NCI-H774 (cell line): ENCODE data around the gene FKBP1A.
A peak's percentile ranks its signal among the peaks of the same experiment; 100 is the strongest.

Experiments used
- DNase-seq: peaks from one replicate; lab custom pipeline; 2025; lab: John Stamatoyannopoulos, UW

FKBP1A gene

DNA sequence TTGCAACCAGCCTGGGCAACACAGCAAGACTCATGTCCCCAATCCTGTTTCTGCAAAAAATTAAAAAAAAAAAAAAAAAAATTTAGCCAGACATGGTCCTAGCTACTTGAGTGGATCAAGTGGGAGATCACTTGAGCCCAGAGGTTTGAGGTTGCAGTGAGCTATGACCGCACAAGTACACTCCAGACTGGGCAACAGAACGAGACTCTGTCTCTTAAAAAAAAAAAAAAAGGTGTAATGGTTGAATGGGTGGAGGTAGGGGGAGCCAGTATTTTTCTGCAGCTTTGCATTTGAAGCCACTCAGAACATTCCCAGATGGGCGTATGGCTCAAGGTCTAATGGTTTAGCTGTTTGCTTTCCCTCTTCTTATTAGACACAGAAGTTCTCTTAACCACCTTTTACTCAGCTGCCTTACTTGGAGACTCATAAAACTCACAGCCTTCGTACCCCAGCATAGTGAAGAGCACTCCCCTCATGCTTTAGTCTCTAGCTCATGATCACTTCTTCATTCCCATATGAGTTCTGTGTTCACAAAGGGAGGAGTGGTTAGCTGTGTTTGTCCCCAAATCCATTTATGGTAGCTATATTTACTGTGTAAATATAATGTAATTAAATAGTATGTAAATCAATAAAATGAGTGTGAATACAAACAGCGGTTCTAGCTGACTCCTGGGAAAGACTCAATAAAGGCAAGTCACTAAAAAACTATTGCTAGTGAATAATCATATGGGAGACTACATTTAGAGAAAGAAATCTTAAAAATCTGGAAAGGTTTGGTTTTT, 9.0 kb downstream of the FKBP1A start:
- DNase-seq: peak; percentile 71

DNA sequence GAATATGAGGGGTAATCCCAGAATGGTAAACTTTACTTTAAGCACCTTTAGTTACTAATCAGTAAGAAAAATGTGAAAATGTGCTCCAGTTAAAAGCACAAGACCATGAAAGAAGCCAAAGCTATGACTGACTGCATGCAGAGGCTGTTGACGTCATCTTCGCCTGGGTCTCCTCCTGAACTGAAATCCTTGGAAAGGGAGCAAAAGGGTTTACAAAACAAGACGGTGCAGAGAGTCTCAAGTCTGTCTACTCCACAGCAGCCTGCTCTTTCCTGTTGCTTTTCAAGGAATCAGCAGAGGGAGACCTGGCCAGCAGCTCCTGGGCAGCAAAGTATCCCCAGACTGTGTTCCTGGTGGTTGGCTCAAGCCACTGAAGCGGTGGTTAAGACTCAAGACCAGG, 10.2 kb downstream of the FKBP1A start:
- no peak for DNase-seq

- no peak for DNase-seq
Observed at GRCh38 chr20:1381753-1382591, 10.9 kb downstream of the FKBP1A start.

DNA sequence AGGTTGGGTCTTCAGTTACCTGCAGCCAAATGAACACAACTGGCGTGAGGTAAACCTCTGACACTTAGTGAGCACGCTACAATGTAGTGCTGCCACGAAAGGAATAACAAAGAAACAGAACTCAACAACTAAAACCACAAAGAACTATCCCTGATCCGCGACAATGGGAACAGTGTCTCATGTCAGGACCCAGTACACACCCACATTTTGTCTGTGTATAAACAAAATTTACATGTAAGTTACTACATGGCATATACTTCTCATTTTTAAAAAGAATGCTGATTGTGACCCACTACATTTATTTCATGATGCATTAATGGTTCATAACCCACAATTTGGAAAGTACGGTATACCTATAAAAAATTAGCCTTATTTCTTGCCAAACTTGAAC, 14.1 kb downstream of the FKBP1A start:
- DNase-seq: no peak

DNA sequence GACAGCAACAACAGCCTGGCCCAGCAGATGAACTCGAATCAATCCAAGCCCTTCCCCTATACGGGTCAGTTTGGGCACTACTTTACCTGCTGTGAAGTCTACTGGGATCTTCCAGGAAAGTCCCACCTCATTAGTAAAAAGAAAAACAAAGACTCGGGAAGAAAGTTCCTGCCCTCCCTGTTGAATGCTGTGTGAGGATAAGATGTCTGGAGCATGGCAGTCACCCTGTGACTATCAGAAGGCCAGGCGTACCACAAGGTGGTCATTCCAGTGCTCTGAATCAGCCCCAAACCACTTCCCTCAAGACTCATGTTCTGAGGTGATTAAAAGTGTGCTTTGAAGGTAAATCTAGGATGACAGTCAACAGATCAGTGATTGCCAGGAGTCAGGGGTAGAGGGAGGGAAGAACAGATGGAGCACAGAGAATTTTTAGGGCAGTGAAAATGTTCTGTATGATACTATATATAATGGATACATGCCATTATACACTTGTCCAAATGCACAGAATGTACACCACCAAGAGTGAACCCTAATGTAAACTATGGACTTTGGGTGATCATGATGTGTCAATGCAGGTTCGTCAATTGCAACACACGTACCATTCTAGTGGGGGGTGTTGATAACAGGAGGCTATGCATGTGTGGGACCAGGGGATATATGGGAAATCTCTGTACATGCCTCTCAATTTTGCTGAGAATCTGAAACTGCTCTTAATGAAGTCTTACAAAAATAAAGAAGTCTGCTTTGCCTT, 14.7 kb downstream of the FKBP1A start:
- DNase-seq: no peak

DNA sequence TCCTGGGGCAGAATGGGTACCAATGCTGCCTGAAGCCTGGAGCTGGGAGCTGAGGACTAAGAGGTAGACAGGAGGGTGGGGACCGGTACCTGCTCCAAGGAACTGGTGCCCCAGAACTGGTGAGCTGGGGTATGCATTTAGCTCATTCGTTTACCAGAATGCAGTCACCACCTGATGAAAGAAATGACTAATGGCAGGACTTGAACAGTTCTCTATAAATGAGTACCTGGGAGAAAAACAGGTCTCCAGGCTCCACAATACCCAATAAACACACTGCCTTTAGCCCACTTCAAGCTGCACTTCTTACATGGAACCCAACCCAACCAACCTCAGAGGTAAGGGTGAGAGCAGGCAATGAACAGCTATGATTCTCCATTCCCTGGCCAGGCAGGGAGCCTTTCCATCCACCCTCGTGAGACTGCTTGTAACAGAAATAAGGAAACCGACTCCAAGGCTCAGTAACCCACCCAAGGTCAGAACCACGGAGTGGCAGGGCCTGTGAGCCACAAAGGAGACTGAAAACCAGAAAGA, 15.4 kb downstream of the FKBP1A start:
- no peak for DNase-seq

DNA sequence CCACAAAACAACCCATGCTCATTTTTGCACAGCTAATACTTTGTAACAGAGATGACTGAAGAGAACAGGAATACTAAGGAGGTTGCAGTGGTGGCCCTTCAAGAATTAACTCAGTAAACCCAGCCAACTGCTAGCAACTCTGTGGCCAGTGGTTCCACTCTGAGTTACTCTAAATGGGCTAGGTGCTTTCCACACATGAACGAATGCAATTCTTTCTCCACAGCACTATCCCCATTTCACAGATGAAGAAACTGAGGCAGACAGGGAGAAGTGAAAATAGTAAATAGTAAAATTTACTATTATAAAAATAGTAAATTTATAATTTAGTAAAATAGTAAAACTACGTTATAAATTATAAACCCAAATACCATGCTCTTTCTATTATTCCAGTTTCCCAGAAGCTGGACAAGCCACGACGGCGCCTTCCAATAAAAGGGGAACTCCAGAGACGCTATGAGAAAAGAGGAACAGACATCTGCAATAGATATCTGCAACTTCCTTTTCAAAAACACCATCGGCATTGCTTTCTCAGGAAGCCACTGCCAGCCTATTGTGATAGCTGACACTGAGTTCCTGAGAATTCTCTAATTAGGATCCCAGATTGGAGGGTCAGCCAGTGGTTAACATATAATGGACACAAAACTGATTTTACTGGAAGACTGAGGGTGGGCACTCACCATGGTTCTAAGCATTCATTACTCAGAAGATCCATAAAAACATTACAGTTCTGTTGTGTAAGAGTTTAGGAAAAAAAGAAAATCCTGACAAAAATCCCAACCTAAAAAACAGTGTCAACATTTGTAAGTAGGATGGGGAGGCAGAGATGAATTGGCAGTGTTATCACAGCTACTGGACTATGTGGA, 16.2 kb downstream of the FKBP1A start:
- DNase-seq: no peak

DNA sequence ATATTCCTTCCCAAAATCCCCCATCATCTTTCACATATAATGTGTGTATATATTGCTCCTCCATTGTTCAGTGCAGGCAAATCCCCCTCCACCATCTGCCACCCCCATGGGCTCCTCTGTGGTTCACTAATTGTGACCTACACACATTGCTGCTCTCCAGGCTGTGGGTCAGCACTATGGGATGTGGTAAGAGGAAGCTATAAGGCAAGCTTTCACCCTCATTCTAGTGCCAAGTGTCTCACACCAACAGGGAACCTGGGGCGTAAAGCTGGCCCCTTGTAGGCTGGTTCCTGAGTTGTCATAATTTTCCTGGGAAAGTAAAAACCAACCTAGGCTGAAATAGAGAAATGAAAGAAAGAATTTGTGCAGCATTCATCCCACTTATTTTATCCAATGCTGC, 16.8 kb downstream of the FKBP1A start:
- DNase-seq: no peak

- no peak for DNase-seq
Observed at GRCh38 chr20:1375515-1375914, 17.3 kb downstream of the FKBP1A start.

DNA sequence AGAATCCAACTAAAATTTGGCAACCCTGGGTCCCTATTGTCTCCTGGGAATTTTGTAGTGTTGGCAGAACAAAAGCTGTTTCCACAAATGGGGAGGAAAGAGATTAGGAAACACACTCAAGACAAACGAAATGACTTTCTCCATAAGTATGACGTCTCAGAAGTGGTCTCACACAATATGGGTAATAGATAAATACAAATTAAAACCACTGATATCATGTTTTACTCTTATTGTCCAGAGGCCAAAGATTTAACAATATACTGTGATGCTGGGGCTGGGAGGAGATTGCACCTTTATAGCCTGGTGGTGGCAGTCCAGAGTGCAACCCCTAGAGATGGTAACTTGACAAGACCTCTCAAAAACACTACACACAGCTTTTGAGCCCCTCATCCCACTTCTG, 18.6 kb downstream of the FKBP1A start:
- DNase-seq: no peak

GRCh38 chr20:1373614-1374013, 19.2 kb downstream of the FKBP1A start:
- DNase-seq: no peak

DNA sequence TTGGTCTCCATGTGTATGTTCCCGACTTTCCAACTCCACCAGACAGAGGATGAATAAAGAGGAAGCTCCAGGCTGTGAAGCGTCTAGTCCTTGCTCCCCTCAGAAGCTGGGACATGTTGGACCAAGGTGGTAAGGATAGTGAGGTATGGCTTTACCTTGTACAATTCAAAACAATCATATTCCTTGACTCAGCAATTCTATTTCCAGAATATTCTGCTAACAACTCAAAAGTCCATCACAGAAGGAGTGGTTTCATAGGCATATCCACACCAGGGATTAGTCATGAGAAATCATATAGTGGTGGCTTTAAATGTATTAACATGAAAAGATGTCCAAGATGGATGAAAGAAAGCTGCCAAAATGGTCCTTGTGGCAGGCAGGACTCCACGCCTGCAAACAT, 19.8 kb downstream of the FKBP1A start:
- no peak for DNase-seq

DNA sequence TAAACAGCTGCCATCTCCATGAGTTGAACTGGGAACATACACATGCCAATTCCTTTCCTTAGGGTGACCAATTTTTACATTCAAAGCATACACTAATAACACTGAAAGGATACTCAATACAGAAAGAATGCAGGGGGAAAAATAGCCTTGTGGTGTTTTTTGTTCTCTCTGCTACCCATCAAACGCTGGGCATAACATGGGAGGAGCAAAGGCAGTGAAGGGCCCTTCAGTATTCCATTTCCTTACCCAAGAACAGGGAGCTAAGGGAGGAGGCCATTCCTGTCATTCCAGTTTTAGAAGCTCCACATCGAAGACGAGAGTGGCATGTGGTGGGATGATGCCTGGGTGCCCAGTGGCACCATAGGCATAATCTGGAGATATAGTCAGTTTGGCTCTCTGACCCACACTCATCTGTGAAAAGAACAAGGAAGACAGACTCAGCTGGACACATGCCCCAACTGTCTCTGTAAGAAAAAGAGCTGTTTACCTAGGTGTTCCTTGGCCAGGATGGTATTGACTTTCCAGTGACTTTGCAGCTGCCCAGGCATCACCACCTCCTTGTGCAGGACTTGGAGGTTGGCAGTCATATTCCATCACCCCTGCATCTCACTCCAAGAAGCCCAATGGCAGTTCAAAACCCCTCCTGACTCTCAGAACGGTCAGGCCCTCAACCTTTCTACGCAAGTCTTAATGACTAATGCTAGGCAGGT, 20.9 kb downstream of the FKBP1A start:
- DNase-seq: no peak

GRCh38 chr20:1371202-1371782, 21.6 kb downstream of the FKBP1A start:
- no peak for DNase-seq

DNA sequence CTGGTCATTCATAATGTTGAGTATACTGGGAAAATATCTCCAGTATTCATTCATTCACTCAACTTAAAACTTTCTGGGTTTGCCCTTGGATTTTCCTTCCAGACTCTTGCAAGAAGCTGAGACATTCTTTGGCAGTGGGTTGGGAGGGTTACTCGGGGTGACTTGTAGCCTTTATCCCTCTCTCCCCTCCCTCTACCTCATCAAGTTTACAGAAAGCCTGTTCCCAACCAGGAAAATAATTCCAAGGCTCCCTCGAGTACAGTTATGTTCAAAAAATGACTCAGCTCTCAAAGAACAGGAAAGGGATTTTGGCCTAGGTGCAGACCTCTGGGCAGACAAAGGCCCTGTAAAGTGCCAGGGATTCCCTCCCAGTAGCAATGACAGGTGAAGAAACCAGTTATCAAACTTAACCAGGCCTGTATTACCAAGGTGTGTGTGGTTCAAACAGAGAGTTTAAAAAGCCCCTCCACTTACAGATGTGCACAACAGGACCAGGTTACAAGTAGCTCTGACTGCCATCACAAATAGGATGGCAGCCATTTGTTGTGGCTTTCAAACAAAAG, 22.2 kb downstream of the FKBP1A start:
- no peak for DNase-seq

DNA sequence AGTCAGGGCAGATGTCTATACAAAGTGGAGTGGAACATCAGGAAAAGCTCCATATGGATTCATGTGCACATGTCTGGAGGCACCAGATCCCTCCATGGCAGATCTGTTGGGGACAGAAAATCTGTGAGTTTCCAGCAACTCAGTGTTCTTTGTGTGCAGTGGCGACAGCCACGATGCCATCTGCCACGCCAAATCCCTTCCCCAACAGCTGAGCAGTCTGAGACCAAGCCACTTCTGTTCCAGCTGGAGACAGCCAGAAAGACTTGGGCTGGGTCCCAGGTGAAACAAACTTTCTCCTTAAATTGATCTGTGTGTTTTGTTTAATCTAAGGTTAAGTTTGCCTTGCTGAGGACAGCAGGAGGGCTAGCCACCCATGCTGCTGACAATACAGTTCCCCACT, 22.9 kb downstream of the FKBP1A start:
- no peak for DNase-seq

DNA sequence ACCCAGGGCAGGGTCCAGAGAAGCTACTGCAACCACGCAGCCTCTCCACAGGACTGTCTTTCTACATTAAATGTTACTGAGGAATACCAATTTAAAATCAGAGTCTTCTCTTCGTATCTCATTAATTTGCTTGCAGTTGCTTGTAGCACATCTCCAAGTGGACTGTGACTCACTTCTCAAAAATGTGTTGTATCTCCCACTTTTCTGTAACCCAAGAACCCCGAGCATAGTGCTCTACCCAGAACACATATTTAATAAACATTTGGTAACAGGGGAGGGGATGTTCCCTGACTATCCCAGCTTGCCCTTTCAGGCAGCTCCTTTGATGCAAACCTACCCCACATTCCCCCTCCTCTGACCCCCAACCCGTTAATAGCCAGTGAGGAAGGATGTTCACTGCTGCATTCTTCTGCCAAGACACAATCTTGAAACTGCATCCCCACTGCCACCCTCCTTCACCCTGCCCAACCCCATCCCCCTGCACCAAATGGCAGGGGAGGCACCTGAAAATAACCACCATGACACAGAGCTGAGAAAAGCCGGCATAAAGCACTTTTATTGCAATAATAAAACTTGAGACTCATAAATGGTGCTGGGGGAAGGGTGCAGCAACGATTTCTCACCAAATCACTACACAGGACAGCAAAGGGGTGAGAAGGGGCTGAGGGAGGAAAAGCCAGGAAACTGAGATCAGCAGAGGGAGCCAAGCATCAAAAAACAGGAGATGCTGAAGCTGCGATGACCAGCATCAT, 24.2 kb downstream of the FKBP1A start:
- DNase-seq: no peak

GRCh38 chr20:1367479-1367878, 25.4 kb downstream of the FKBP1A start:
- DNase-seq: no peak

DNA sequence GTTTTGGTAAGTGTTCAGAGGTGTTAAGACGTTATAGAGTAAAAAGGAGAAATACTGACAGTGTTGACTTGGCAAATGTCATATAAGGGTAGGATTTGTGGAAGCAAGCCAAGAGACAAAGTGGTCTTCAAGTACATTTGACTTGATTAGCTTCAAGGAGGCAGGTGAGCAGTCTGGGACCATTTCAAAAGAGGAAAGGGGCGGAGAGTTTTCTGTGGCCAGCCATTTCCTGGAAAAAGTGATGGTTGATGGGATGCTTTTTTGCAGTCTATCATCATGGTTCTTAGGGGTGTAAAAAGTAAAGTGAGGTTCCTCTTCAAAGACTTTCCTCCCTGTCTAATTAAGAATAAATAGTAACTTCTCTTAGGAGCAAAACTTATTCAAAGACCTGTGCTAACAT, 28.7 kb downstream of the FKBP1A start:
- DNase-seq: no peak
